ENCODE data around the gene CFAP299. TPM values are rescaled to one million over a fixed set of nuclear protein-coding genes. Genes with fewer than 3 reads are reported as not detected.

The CFAP299 gene
- total RNA-seq, 2 experiments from 2014 or later, result 0.63 to 3.7 TPM

GRCh38 chr4:80409809-80410208 is 74.3 kb downstream of the CFAP299 start:
- CTCF ChIA-PET (ENCODE audit: unreplicated experiment), result no interaction called here
- no peak for DNase-seq (ENCODE audit: low spot score)
- no peaks in the 10 kb centered on the region for H3K4me1 ChIP-seq (ENCODE audit: insufficient read depth, low read length, poor library complexity, severe bottlenecking)
- no peak overlapping the region for H3K4me2 ChIP-seq (ENCODE audit: low read length)
- intact Hi-C loops (cut with micrococcal nuclease; ENCODE audit: unreplicated experiment), result no loop called here
- no peaks in the 10 kb centered on the region for H3K9me2 ChIP-seq (ENCODE audit: insufficient read depth, low read length)
- POLR2A ChIA-PET, result interaction anchor here (1.2 kb wide), 1 partner anchor 16 kb away, joined by 3 read pairs; no protein-coding TSS in a partner anchor
- H3K4me3 ChIP-seq (ENCODE audit: low read depth, low read length, poor library complexity, severe bottlenecking), result no peak overlapping the region
- no peaks in the 10 kb centered on the region for H3K79me2 ChIP-seq (ENCODE audit: insufficient read depth, low read depth, low read length)
- BruUV-seq (replicated peaks), result no TSS peak
- no peaks in the 10 kb centered on the region for H3K9me3 ChIP-seq (ENCODE audit: low read length)
- no peak overlapping the region for H2AFZ ChIP-seq (ENCODE audit: low read length)
- H4K20me1 ChIP-seq (ENCODE audit: insufficient read depth, low read length), result no peaks in the 10 kb centered on the region
- no peak for TF ChIP-seq CTCF (conservative IDR thresholded peaks at IDR 0.05; ENCODE audit: low read length)
- TF ChIP-seq EZH2phosphoT487 (IDR thresholded peaks at IDR 0.05; ENCODE audit: borderline replicate concordance, low read depth, low read length), result no peak
- no peak overlapping the region for H3K27ac ChIP-seq (ENCODE audit: low read depth, low read length, poor library complexity, severe bottlenecking)
- H3K36me3 ChIP-seq (ENCODE audit: insufficient read depth, low read length), result no peaks in the 10 kb centered on the region

DNA sequence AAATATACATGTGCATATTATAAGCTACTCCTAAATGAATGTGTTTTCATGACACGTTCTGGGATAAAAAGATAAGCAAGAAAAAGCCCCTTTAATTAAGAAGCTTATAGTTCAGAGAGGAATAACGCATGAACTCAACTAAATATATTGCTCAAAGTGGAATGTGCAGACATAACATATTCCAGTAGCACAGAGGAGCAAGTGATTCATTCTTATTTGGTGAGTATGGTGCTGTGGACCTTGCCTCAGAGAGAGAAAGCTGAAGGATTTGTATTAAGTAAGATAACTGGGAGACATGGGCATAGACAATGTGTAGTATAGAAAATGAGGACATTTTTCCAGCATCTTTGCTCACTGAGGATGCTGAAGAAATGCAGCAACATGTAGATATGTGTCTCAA is 76.8 kb downstream of the CFAP299 start:
- ChIA-PET CTCF (ENCODE audit: unreplicated experiment) (no interaction called here), POLR2A (interaction anchor here (1.2 kb wide), 1 partner anchor 9 kb away, joined by 4 read pairs; no protein-coding TSS in a partner anchor)
- H3K9me3 ChIP-seq (ENCODE audit: low read length), result no peaks in the 10 kb centered on the region

More for the DNA sequence above, 76.8 kb downstream of the CFAP299 start:
- no peak overlapping the region for H3K4me2 ChIP-seq (ENCODE audit: low read length)
- H3K27ac ChIP-seq (ENCODE audit: low read depth, low read length, poor library complexity, severe bottlenecking), result no peak overlapping the region
- no peak overlapping the region for H3K4me3 ChIP-seq (ENCODE audit: low read depth, low read length, poor library complexity, severe bottlenecking)
- TF ChIP-seq CTCF (conservative IDR thresholded peaks at IDR 0.05; ENCODE audit: low read length) (no peak), EZH2phosphoT487 (IDR thresholded peaks at IDR 0.05; ENCODE audit: borderline replicate concordance, low read depth, low read length) (no peak)
- DNase-seq (ENCODE audit: low spot score), result no peak
- no peaks in the 10 kb centered on the region for H3K36me3 ChIP-seq (ENCODE audit: insufficient read depth, low read length)
- H3K4me1 ChIP-seq (ENCODE audit: insufficient read depth, low read length, poor library complexity, severe bottlenecking), result no peaks in the 10 kb centered on the region
- H4K20me1 ChIP-seq (ENCODE audit: insufficient read depth, low read length), result no peaks in the 10 kb centered on the region
- intact Hi-C loops (cut with micrococcal nuclease; ENCODE audit: unreplicated experiment), result no loop called here
- no peak overlapping the region for H2AFZ ChIP-seq (ENCODE audit: low read length)
- H3K79me2 ChIP-seq (ENCODE audit: insufficient read depth, low read depth, low read length), result no peaks in the 10 kb centered on the region
- BruUV-seq (replicated peaks), result no TSS peak
- H3K9me2 ChIP-seq (ENCODE audit: insufficient read depth, low read length), result no peaks in the 10 kb centered on the region
